H1 (cell line): ENCODE measurements around the gene NEDD4L. TPM values are rescaled to one million over a fixed set of nuclear protein-coding genes. Genes with fewer than 3 reads are reported as not detected.

Experiments
- CTCF ChIA-PET: fragments of 300-600 bp; sonication (Branson Sonifier 250); formaldehyde crosslinking; loops from one replicate; lab custom pipeline; 2021; ENCODE audit not compliant: partially characterized antibody; lab: Charles Lee
- POLR2A ChIA-PET: fragments of 300-600 bp; sonication (Branson Sonifier 250); formaldehyde crosslinking; loops from one replicate; lab custom pipeline; 2021; ENCODE audit warnings: inconsistent platforms; ENCODE audit not compliant: partially characterized antibody; lab: Charles Lee
- DNase-seq, 2 experiments: peaks; one replicate each; pipeline versions ENCODE4 v3.0.0 to v3.0.0-alpha.2; 2010 to 2022; ENCODE audit warnings: low spot score in 2 of 2, low read depth in 1 of 2, mixed read lengths in 1 of 2
- FAIRE-seq: peaks from 2 replicates; lab custom pipeline; 2011; peaks lifted over from hg19 to GRCh38; lab: Jason Lieb, UNC
- H2AFZ ChIP-seq: 2 replicates; pipeline ENCODE4 v1.8.1; 2012; ENCODE audit warnings: low read length, inconsistent platforms
- H2AK5ac ChIP-seq: 2 replicates; pipeline ENCODE4 v1.6.1; 2013; ENCODE audit warnings: low read depth, low read length
- H2BK120ac ChIP-seq: replicated peaks from 2 replicates; pipeline ENCODE3; 2013; ENCODE audit warnings: low read depth, low read length, inconsistent platforms
- H2BK12ac ChIP-seq: 2 replicates; pipeline ENCODE4 v1.6.1; 2013; ENCODE audit warnings: low read depth, low read length
- H2BK15ac ChIP-seq: 2 replicates; pipeline ENCODE4 v1.6.1; 2013; ENCODE audit warnings: low read length
- H2BK20ac ChIP-seq: 2 replicates; pipeline ENCODE4 v1.6.1; 2013; ENCODE audit warnings: low read length
- H2BK5ac ChIP-seq: 2 replicates; pipeline ENCODE4 v1.6.1; 2013; ENCODE audit warnings: low read depth, low read length
- H3K14ac ChIP-seq: 2 replicates; pipeline ENCODE4 v1.6.1; 2013; ENCODE audit warnings: inconsistent platforms; ENCODE audit not compliant: insufficient read length
- H3K18ac ChIP-seq: 2 replicates; pipeline ENCODE4 v1.6.1; 2013; ENCODE audit warnings: low read length; ENCODE audit errors: extremely low read depth
- H3K23ac ChIP-seq: 2 replicates; pipeline ENCODE4 v1.6.1; 2013; ENCODE audit warnings: inconsistent platforms; ENCODE audit not compliant: insufficient read length
- H3K23me2 ChIP-seq: 2 replicates; pipeline ENCODE4 v1.6.1; 2013; ENCODE audit warnings: low read depth, low read length
- H3K27ac ChIP-seq: 2 replicates; pipeline ENCODE4 v1.6.1; 2011; ENCODE audit warnings: low read depth, low read length, inconsistent platforms
- H3K27me3 ChIP-seq, 4 experiments: replicated peaks in 1 of 4; 1 replicate in 1 of 4; 2 replicates in 3 of 4; pipeline versions ENCODE4 v1.6.1 to v1.8.1; 2011 to 2013; ENCODE audit warnings: low read length in 3 of 4, mild to moderate bottlenecking in 3 of 4, inconsistent platforms in 2 of 4, mixed read lengths in 2 of 4, moderate library complexity in 1 of 4; ENCODE audit not compliant: control insufficient read depth in 3 of 4, insufficient read depth in 3 of 4; ENCODE audit errors: extremely low read depth in 1 of 4
- H3K36me3 ChIP-seq, 4 experiments: 2 replicates each; pipeline versions ENCODE4 v1.6.1 to v1.8.1; 2011 to 2013; ENCODE audit warnings: mild to moderate bottlenecking in 4 of 4, low read length in 3 of 4, moderate library complexity in 2 of 4, control low read depth in 1 of 4, inconsistent platforms in 1 of 4; ENCODE audit not compliant: insufficient read depth in 4 of 4, control insufficient read depth in 2 of 4
- H3K4ac ChIP-seq: replicated peaks from 2 replicates; pipeline ENCODE3; 2013; ENCODE audit warnings: low read length, low read depth, mixed read lengths, inconsistent platforms; ENCODE audit not compliant: insufficient read length
- H3K4me1 ChIP-seq, 4 experiments: replicated peaks in 1 of 4; 1 replicate in 1 of 4; 2 replicates in 3 of 4; pipeline versions ENCODE4 v1.6.1 to v1.8.1; 2011 to 2013; ENCODE audit warnings: low read length in 3 of 4, inconsistent platforms in 2 of 4, mixed read lengths in 1 of 4; ENCODE audit not compliant: insufficient read depth in 4 of 4, control insufficient read depth in 3 of 4
- H3K4me2 ChIP-seq, 2 experiments: 2 replicates each; pipeline versions ENCODE4 v1.6.1 to v1.8.1; 2011 to 2013; ENCODE audit warnings: low read depth in 2 of 2, low read length in 2 of 2, control low read depth in 1 of 2, inconsistent platforms in 1 of 2, mild to moderate bottlenecking in 1 of 2; ENCODE audit not compliant: insufficient read depth in 1 of 2
- H3K4me3 ChIP-seq, 4 experiments: fragments of 200-600, 300-600 bp in 1 of 4; sonication (generic), shearing (Covaris generic), sonication (Bioruptor Twin) in 1 of 4; 2 replicates each; pipeline versions ENCODE4 v1.5.1 to v1.8.1; 2011 to 2016; ENCODE audit warnings: low read length in 4 of 4, low read depth in 3 of 4, control low read depth in 2 of 4, inconsistent platforms in 2 of 4, mild to moderate bottlenecking in 2 of 4, mixed read lengths in 1 of 4, moderate library complexity in 1 of 4; ENCODE audit not compliant: insufficient read depth in 2 of 4; ENCODE audit errors: extremely low read depth in 1 of 4
- H3K56ac ChIP-seq: replicated peaks from 2 replicates; pipeline ENCODE3; 2013; ENCODE audit warnings: low read depth, mild to moderate bottlenecking, mixed read lengths, low read length, inconsistent platforms; ENCODE audit not compliant: insufficient read length
- H3K79me1 ChIP-seq: 2 replicates; pipeline ENCODE4 v1.6.1; 2013; ENCODE audit warnings: low read depth, low read length, control low read depth
- H3K79me2 ChIP-seq, 2 experiments: 2 replicates each; pipeline versions ENCODE4 v1.6.1 to v1.8.1; 2012 to 2013; ENCODE audit warnings: low read length in 2 of 2, mild to moderate bottlenecking in 2 of 2, inconsistent platforms in 1 of 2; ENCODE audit not compliant: insufficient read depth in 2 of 2, control insufficient read depth in 1 of 2
- H3K9ac ChIP-seq, 4 experiments: replicated peaks in 1 of 4; 1 replicate in 1 of 4; 2 replicates in 3 of 4; pipeline versions ENCODE4 v1.6.1 to v1.8.1; 2011 to 2013; ENCODE audit warnings: low read depth in 3 of 4, low read length in 3 of 4, control low read depth in 2 of 4, mild to moderate bottlenecking in 2 of 4, moderate library complexity in 2 of 4, inconsistent platforms in 1 of 4; ENCODE audit errors: extremely low read depth in 1 of 4
- H3K9me3 ChIP-seq, 2 experiments: 2 replicates each; pipeline versions ENCODE4 v1.6.1 to v1.8.1; 2012 to 2013; ENCODE audit warnings: mild to moderate bottlenecking in 2 of 2, moderate library complexity in 2 of 2, control low read depth in 1 of 2, inconsistent platforms in 1 of 2, low read depth in 1 of 2, low read length in 1 of 2, mixed read lengths in 1 of 2; ENCODE audit not compliant: insufficient read depth in 2 of 2
- H4K20me1 ChIP-seq, 2 experiments: replicated peaks in 1 of 2; 2 replicates each; pipeline versions ENCODE3 to v1.8.1; 2011 to 2013; ENCODE audit warnings: inconsistent platforms in 2 of 2, low read length in 2 of 2, mild to moderate bottlenecking in 1 of 2; ENCODE audit not compliant: insufficient read depth in 2 of 2, control insufficient read depth in 1 of 2
- H4K5ac ChIP-seq: 2 replicates; pipeline ENCODE4 v1.6.1; 2013; ENCODE audit warnings: low read length, low read depth, mixed read lengths, inconsistent platforms; ENCODE audit not compliant: insufficient read length
- H4K8ac ChIP-seq: 2 replicates; pipeline ENCODE4 v1.8.0; 2013; ENCODE audit warnings: mild to moderate bottlenecking, moderate library complexity, low read length, inconsistent platforms; ENCODE audit not compliant: insufficient read depth; ENCODE audit errors: extremely low read depth
- H4K91ac ChIP-seq: replicated peaks from 2 replicates; pipeline ENCODE3; 2013; ENCODE audit warnings: low read length, mixed read lengths, inconsistent platforms; ENCODE audit not compliant: insufficient read length
- CBX5 ChIP-seq: fragments of 300-800, 300-1000 bp; sonication (generic); IDR thresholded peaks from 2 replicates; pipeline ENCODE4 v1.7.1; 2016; ENCODE audit warnings: antibody characterized with exemption, low read length, low read depth
- EP300 ChIP-seq, 2 experiments: IDR thresholded peaks; 1 replicate in 1 of 2; 2 replicates in 1 of 2; pipeline ENCODE4 v1.6.1; 2011 to 2012; ENCODE audit warnings: low read depth in 2 of 2, low read length in 2 of 2, mild to moderate bottlenecking in 2 of 2, borderline replicate concordance in 1 of 2, inconsistent platforms in 1 of 2, moderate library complexity in 1 of 2
- KDM4A ChIP-seq: IDR thresholded peaks from one replicate; pipeline ENCODE4 v1.7.1; 2012; ENCODE audit warnings: low read depth, mild to moderate bottlenecking, moderate library complexity, low read length, inconsistent platforms; ENCODE audit not compliant: severe bottlenecking
- POLR2A ChIP-seq, 2 experiments: IDR thresholded peaks; 1 replicate in 1 of 2; 2 replicates in 1 of 2; pipeline ENCODE4 v1.6.1; 2011; ENCODE audit warnings: low read depth in 2 of 2, low read length in 2 of 2, mild to moderate bottlenecking in 2 of 2; ENCODE audit errors: control extremely low read depth in 1 of 2
- RAD21 ChIP-seq, 2 experiments: IDR thresholded peaks in 1 of 2; conservative IDR thresholded peaks in 1 of 2; 2 replicates each; pipeline ENCODE4 v1.6.1; 2011; ENCODE audit warnings: low read depth in 2 of 2, low read length in 2 of 2, improper control_type of control experiment in 1 of 2, inconsistent platforms in 1 of 2, mild to moderate bottlenecking in 1 of 2, moderate library complexity in 1 of 2
- RBBP5 ChIP-seq: IDR thresholded peaks from 2 replicates; pipeline ENCODE4 v1.7.1; 2012; ENCODE audit warnings: low read depth, mild to moderate bottlenecking, inconsistent platforms, low read length, moderate library complexity, borderline replicate concordance
- SIN3A ChIP-seq, 2 experiments: IDR thresholded peaks in 1 of 2; conservative IDR thresholded peaks in 1 of 2; 2 replicates each; pipeline ENCODE4 v1.6.1; 2011 to 2012; ENCODE audit warnings: low read length in 2 of 2, improper control_type of control experiment in 1 of 2, low read depth in 1 of 2, mild to moderate bottlenecking in 1 of 2
- SP4 ChIP-seq: IDR thresholded peaks from 2 replicates; pipeline ENCODE4 v1.6.1; 2012; ENCODE audit warnings: low read length, inconsistent platforms
- WGBS, 2 experiments: shearing (Covaris generic) in 1 of 2; methylation state at CpG; one replicate each; pipeline versions ENCODE4 v1.1.6 to v1.1.7; 2013 to 2015; ENCODE audit warnings: low lambda C conversion rate in 2 of 2, mixed read lengths in 2 of 2, inconsistent platforms in 1 of 2, low coverage in 1 of 2, missing lambda C conversion rate in 1 of 2; ENCODE audit not compliant: insufficient replicate concordance in 2 of 2, insufficient coverage in 1 of 2, insufficient read length in 1 of 2; ENCODE audit errors: extremely low coverage in 1 of 2, missing lambda C conversion rate in 1 of 2; 5-methylcytosine and 5-hydroxymethylcytosine counted together
- polyA plus RNA-seq, 7 experiments: library from polyadenylated mRNA; depleted of rRNA in 3 of 7; stranded (reverse) in 5 of 7; unstranded in 2 of 7; fragments of >200 nt in 5 of 7; fragments of 200-250 nt in 2 of 7; gene quantifications; 1 replicate in 5 of 7; 2 replicates in 1 of 7; 4 replicates in 1 of 7; pipeline versions ENCODE4 v1.2.1 to v1.2.3, GENCODE V29; 2011 to 2013; ENCODE audit warnings: missing spikeins in 2 of 7, mixed read lengths in 2 of 7
- total RNA-seq: library from RNA; stranded (reverse); fragmentation: NEBNext Ultra II Directional; extraction: Animal tissue kit (Norgen Biotek cat#: 25700); gene quantifications from 2 replicates; pipeline ENCODE4 v1.2.1, GENCODE V29; 2021
- TF ChIP-seq, protein P1 (sequence below), 3 experiments: IDR thresholded peaks; 1 replicate in 2 of 3; 2 replicates in 1 of 3; pipeline versions ENCODE4 v1.5.1 to v1.6.1; 2011; ENCODE audit warnings: low read length in 3 of 3, mild to moderate bottlenecking in 3 of 3, inconsistent platforms in 2 of 3, low read depth in 1 of 3, moderate library complexity in 1 of 3; ENCODE audit not compliant: insufficient read depth in 1 of 3; ENCODE audit errors: control extremely low read depth in 1 of 3

NEDD4L gene
- total and polyA plus RNA-seq, 2 of the 8 experiments (the other 6 are each of a cell fraction or from before 2014, with no cell fraction given), result 37.3 to 69.8 TPM

DNA sequence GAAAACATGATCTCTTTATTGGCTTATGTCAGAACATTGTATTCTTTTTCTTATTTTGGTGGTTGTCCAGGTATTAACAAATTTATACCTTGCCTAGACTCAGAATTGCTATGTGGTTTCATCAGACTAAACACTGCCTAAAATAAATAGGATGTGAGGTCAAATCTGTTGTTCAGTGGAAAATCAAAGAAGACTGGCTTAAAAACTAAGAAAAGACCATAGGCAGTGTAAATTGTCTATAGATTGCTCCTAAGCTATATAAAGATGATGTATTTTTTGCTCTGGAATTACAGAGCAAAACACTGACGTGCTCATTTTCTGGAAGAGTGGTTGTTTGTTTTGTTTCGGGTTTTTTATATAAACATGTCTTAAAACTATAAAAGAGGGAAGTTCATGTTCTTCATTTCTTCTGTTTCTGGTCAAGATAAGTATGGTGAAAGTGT lies 318.8 kb downstream of the NEDD4L start:
- H3K4ac ChIP-seq, result no peak overlapping the region
- no peak overlapping the region for H3K4me3 ChIP-seq
- WGBS, 2 experiments, result 94% methylated on average over 2 of the region's 2 CpGs; no CpG with 5 or more reads in 1 of the 2 experiments
- no peak overlapping the region for H2AK5ac ChIP-seq
- H3K4me2 ChIP-seq, result no peak overlapping the region
- H3K9ac ChIP-seq, result no peak overlapping the region
- H3K56ac ChIP-seq, result no peak overlapping the region
- no peak overlapping the region for H2BK20ac ChIP-seq
- H2BK12ac ChIP-seq, result no peak overlapping the region
- H4K5ac ChIP-seq, result no peak overlapping the region
- no peak overlapping the region for H2AFZ ChIP-seq
- H3K4me1 ChIP-seq, result peaks cover 0 to 8% (median 0%) of the 10 kb centered on the region in 4 experiments; a peak in 1 of 7 replicates
- CTCF ChIA-PET, result interaction anchor here (1.4 kb wide), 1 partner anchor 135 kb away, joined by 3 read pairs; no protein-coding TSS in a partner anchor
- H3K27me3 ChIP-seq, result no peaks in the 10 kb centered on the region
- H4K91ac ChIP-seq, result no peak overlapping the region
- POLR2A ChIA-PET, result no interaction called here
- H4K8ac ChIP-seq, result no peak overlapping the region
- H3K79me1 ChIP-seq, result no peaks in the 10 kb centered on the region
- no peaks in the 10 kb centered on the region for H4K20me1 ChIP-seq
- H3K18ac ChIP-seq, result no peak overlapping the region
- DNase-seq (no peak), FAIRE-seq (no peak)
- no peaks in the 10 kb centered on the region for H3K79me2 ChIP-seq
- no peaks in the 10 kb centered on the region for H3K23me2 ChIP-seq
- no peaks in the 10 kb centered on the region for H3K9me3 ChIP-seq
- peaks cover 11 to 31% (median 18%) of the 10 kb centered on the region in 4 experiments; a peak in 7 of 8 replicates for H3K36me3 ChIP-seq
- H3K14ac ChIP-seq, result no peak overlapping the region
- H2BK120ac ChIP-seq, result no peak overlapping the region
- H3K23ac ChIP-seq, result no peak overlapping the region
- no peak overlapping the region for H2BK5ac ChIP-seq
- H3K27ac ChIP-seq, result no peak overlapping the region
- H2BK15ac ChIP-seq, result no peak overlapping the region
- TF ChIP-seq SIN3A (conservative IDR thresholded peaks at IDR 0.05 in 1 of 2, IDR thresholded peaks at IDR 0.05 in 1 of 2; ENCODE audit: low read depth in 1 of 2, low read length in 2 of 2), result no peak
- no peak for TF ChIP-seq RAD21 (IDR thresholded peaks at IDR 0.05 in 1 of 2, conservative IDR thresholded peaks at IDR 0.05 in 1 of 2; ENCODE audit: low read depth in 2 of 2, low read length in 2 of 2)
- no peak for TF ChIP-seq POLR2A (IDR thresholded peaks at IDR 0.05; ENCODE audit: control extremely low read depth in 1 of 2, low read depth in 2 of 2, low read length in 2 of 2)
- no peak for TF ChIP-seq CBX5
- TF ChIP-seq SP4, result no peak
- TF ChIP-seq, protein P1, sequence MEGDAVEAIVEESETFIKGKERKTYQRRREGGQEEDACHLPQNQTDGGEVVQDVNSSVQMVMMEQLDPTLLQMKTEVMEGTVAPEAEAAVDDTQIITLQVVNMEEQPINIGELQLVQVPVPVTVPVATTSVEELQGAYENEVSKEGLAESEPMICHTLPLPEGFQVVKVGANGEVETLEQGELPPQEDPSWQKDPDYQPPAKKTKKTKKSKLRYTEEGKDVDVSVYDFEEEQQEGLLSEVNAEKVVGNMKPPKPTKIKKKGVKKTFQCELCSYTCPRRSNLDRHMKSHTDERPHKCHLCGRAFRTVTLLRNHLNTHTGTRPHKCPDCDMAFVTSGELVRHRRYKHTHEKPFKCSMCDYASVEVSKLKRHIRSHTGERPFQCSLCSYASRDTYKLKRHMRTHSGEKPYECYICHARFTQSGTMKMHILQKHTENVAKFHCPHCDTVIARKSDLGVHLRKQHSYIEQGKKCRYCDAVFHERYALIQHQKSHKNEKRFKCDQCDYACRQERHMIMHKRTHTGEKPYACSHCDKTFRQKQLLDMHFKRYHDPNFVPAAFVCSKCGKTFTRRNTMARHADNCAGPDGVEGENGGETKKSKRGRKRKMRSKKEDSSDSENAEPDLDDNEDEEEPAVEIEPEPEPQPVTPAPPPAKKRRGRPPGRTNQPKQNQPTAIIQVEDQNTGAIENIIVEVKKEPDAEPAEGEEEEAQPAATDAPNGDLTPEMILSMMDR (IDR thresholded peaks at IDR 0.05; ENCODE audit: control extremely low read depth in 1 of 3, insufficient read depth in 1 of 3, low read depth in 1 of 3, low read length in 3 of 3), result no peak
- TF ChIP-seq KDM4A, result no peak
- no peak for TF ChIP-seq RBBP5
- no peak for TF ChIP-seq EP300 (IDR thresholded peaks at IDR 0.05; ENCODE audit: borderline replicate concordance in 1 of 2, low read depth in 2 of 2, low read length in 2 of 2)
